NB4 (cell line): ENCODE data around the gene DSCAML1.

Source experiments
- DNase-seq: peaks from one replicate; pipeline ENCODE4 v3.0.0; 2010; ENCODE audit warnings: low read depth
- H3K4me3 ChIP-seq: one replicate; pipeline ENCODE4 v1.5.1; 2011; ENCODE audit warnings: mild to moderate bottlenecking, low read depth, low read length, moderate library complexity
- CTCF ChIP-seq: IDR thresholded peaks from one replicate; pipeline ENCODE4 v1.5.1; 2012; ENCODE audit warnings: low read depth, low read length
- MAX ChIP-seq: IDR thresholded peaks from 2 replicates; pipeline ENCODE4 v1.6.1; 2011; ENCODE audit warnings: low read depth, low read length
- MYC ChIP-seq: IDR thresholded peaks from 2 replicates; pipeline ENCODE4 v1.6.1; 2011; ENCODE audit warnings: low read depth, low read length
- POLR2A ChIP-seq: IDR thresholded peaks from 2 replicates; pipeline ENCODE4 v1.6.1; 2011; ENCODE audit warnings: mild to moderate bottlenecking; ENCODE audit not compliant: insufficient read length; ENCODE audit errors: extremely low read depth

Gene DSCAML1

GRCh38 chr11:117837070-117837776 lies 40.2 kb upstream of the DSCAML1 start:
- H3K4me3 ChIP-seq = no peak overlapping the region
- no peak for TF ChIP-seq POLR2A
- TF ChIP-seq CTCF = no peak
- TF ChIP-seq MAX = no peak
- DNase-seq = no peak

GRCh38 chr11:117836077-117836960 lies 39.3 kb upstream of the DSCAML1 start:
- no peak overlapping the region for H3K4me3 ChIP-seq
- TF ChIP-seq MYC (no peak), CTCF (no peak)
- DNase-seq = peak; percentile 83

GRCh38 chr11:117835576-117835975 lies 38.6 kb upstream of the DSCAML1 start:
- no peak for DNase-seq
- no peak overlapping the region for H3K4me3 ChIP-seq

DNA sequence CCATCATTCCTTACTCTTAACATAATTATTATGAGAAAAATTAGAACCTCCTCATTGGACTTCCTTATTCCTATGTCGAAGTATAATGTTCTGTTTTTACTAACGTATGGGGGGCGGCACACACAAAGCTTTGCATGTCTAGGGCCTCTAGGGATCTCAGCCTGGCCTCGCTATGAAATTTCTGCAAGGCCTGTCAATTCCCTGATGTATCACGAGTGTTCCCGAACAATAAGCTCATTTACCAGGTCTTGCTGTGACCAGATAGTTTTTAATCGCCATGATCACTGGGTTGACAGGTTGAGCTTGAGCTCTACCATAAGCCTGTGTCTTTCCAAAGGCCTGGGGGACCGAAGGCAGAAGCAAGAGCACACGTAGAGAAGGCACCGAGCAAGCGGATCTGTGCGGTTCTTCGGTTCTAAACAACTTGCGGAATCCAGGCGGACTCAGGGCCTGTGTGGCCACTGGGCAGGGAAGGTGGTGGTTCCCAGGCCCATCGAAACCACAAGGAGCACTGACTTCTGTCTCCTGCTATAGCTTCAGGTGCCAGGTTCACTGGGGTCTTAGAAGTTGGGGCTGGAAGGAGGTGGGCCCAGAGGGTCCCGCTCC lies 37.9 kb upstream of the DSCAML1 start:
- DNase-seq = peak; percentile 45
- H3K4me3 ChIP-seq = no peak overlapping the region
- TF ChIP-seq POLR2A (no peak), MYC (no peak), CTCF (no peak), MAX (no peak)

More at GRCh38 chr11:117835576-117835975, 38.6 kb upstream of the DSCAML1 start:
- TF ChIP-seq MYC (no peak), POLR2A (no peak), CTCF (no peak), MAX (no peak)

GRCh38 chr11:117834068-117834810 lies 37.2 kb upstream of the DSCAML1 start:
- no peak for DNase-seq
- no peak for TF ChIP-seq MYC
- no peak for TF ChIP-seq MAX
- no peak for TF ChIP-seq CTCF
- TF ChIP-seq POLR2A = no peak
- H3K4me3 ChIP-seq = no peak overlapping the region
